ENCODE data around the gene ABCB6.

The ABCB6 gene

DNA sequence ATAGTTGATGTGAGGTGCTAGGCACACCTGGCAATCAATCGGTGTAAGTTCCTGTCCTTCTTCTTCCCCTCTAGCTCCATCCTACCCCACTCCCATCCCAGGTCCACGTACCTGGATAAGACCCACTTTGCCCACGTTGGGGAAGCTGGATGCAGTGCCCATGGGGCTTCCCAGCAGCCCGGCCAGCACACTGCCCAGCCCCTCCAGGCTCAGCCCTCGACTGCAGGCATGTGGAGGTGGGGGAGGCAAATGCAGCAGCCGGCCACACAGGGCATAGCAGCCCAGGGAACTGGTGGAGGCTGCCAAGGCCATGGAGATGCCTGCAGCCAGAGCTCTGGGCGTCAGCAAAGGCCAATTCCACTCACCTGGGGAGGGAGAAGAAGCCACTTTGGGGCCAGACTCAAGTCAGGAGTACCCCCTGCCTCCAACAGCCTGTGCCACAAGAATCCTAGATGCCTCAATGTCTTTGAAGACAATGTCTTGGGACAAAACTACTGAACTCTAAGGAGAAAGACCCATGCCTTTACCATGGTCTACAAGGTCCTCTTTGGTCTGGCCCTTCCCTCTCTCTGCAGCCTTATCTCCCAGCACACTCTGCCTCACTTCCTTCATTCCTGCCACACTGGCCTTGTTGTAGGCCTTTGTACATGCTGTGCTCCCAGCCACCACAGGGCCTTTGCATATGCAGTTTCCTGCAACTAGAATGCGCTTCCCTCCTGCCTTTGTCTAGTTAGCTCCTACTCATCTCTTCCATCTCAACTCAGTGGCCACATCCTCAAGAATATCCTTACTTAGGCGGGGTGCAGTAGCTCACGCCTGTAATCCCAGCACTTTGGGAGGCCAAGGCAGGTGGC lies 53.5 kb downstream of the ABCB6 start:
- CTCF ChIA-PET = interaction anchor here (1.0 to 4.3 kb wide), 8 partner anchors 11 to 362 kb away, joined by 3 to 28 read pairs (median 4); partner anchors contain the start of gene CNPPD1
- 89% methylated on average over 8 of the region's 10 CpGs for WGBS (ENCODE audit: insufficient coverage)
- Histone ChIP-seq H3K27ac (ENCODE audit: insufficient read depth in 1 of 2, low read depth in 1 of 2, low read length in 2 of 2, poor library complexity in 1 of 2, severe bottlenecking in 2 of 2) (no peak overlapping the region), H3K9me3 (ENCODE audit: control extremely low read depth in 1 of 5, control insufficient read depth in 4 of 5, insufficient read depth in 2 of 5, low read depth in 1 of 5, low read length in 4 of 5) (no peaks in the 10 kb centered on the region), H3K4me3 (ENCODE audit: control insufficient read depth in 1 of 7, extremely low read depth in 1 of 7, insufficient read depth in 4 of 7, low read depth in 2 of 7, low read length in 6 of 7) (no peak overlapping the region), H3K27me3 (replicated peaks in 2 of 5; ENCODE audit: control insufficient read depth in 4 of 5, insufficient read depth in 5 of 5, low read length in 4 of 5) (no peaks in the 10 kb centered on the region), H3K36me3 (ENCODE audit: control insufficient read depth in 4 of 4, insufficient read depth in 4 of 4, low read length in 3 of 4) (no peaks in the 10 kb centered on the region), H3K4me1 (ENCODE audit: control extremely low read depth in 1 of 4, control insufficient read depth in 4 of 4, insufficient read depth in 4 of 4, low read length in 3 of 4) (peaks cover 0 to 19% (median 10%) of the 10 kb centered on the region in 4 experiments)
- DNase-seq = no peak
- POLR2A ChIA-PET = no interaction called here

DNA sequence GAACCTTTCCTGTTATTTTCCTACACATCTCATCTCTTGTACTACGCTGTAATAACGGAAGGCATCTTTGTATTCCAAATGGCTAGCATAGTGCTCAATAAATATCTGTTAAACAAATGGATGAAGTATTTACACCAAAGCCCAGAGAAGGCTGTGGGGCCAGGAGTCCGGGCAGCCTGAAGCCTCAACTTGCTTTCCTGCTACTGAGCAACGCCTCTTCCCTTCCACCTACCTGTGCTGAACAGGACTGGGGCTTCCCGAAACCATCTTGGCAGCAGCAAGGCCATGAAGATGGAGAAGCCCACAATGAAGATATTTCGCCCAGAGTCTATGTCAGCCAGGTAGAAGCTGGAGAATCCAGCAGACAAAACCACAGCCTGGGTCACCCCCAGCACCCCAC lies 55.6 kb downstream of the ABCB6 start:
- H3K4me1 ChIP-seq (ENCODE audit: control extremely low read depth in 1 of 4, control insufficient read depth in 4 of 4, insufficient read depth in 4 of 4, low read length in 3 of 4) = peaks cover 0 to 18% (median 14%) of the 10 kb centered on the region in 4 experiments
- CTCF ChIA-PET = interaction anchor here (0.6 to 4.3 kb wide), 6 partner anchors 14 to 55 kb away, joined by 3 to 28 read pairs (median 3); partner anchors contain the start of gene CNPPD1
- no peaks in the 10 kb centered on the region for H3K27me3 ChIP-seq (replicated peaks in 2 of 5; ENCODE audit: control insufficient read depth in 4 of 5, insufficient read depth in 5 of 5, low read length in 4 of 5)
- no peak overlapping the region for H3K27ac ChIP-seq (ENCODE audit: insufficient read depth in 1 of 2, low read depth in 1 of 2, low read length in 2 of 2, poor library complexity in 1 of 2, severe bottlenecking in 2 of 2)
- DNase-seq = no peak
- H3K36me3 ChIP-seq (ENCODE audit: control insufficient read depth in 4 of 4, insufficient read depth in 4 of 4, low read length in 3 of 4) = peaks cover 0 to under 1% (median under 1%) of the 10 kb centered on the region in 4 experiments
- H3K9me3 ChIP-seq (ENCODE audit: control extremely low read depth in 1 of 5, control insufficient read depth in 4 of 5, insufficient read depth in 2 of 5, low read depth in 1 of 5, low read length in 4 of 5) = no peaks in the 10 kb centered on the region
- H3K4me3 ChIP-seq (ENCODE audit: control insufficient read depth in 1 of 7, extremely low read depth in 1 of 7, insufficient read depth in 4 of 7, low read depth in 2 of 7, low read length in 6 of 7) = no peak overlapping the region
- POLR2A ChIA-PET = no interaction called here
- WGBS (ENCODE audit: insufficient coverage) = 100% methylated on average over 2 of the region's 6 CpGs

DNA sequence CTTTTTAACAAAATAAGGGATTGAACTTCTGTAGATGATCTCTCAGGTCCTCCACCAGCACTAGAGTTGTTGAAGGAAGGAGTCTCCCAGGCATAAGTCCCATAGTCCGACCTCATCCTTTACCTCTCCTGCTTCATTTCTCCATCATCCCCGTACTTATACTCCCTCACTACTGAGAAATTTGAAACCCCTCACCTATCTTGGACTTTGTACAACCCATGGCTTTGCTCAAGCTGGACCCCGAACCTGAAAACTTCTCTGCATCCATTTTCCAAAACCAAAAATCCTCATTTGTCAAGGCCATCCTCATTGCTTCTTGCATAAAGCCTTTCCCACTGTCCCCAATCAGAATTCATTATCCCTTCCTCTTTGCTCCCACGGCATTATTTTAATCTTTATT lies 57.7 kb downstream of the ABCB6 start:
- H3K27ac ChIP-seq (ENCODE audit: insufficient read depth in 1 of 2, low read depth in 1 of 2, low read length in 2 of 2, poor library complexity in 1 of 2, severe bottlenecking in 2 of 2) = no peak overlapping the region
- CTCF ChIA-PET = interaction anchor here (1.0 to 8.9 kb wide), 4 partner anchors 9 to 133 kb away, joined by 3 to 120 read pairs (median 26); partner anchors contain the start of gene SLC23A3
- H3K27me3 ChIP-seq (replicated peaks in 2 of 5; ENCODE audit: control insufficient read depth in 4 of 5, insufficient read depth in 5 of 5, low read length in 4 of 5) = no peaks in the 10 kb centered on the region
- no peak for DNase-seq
- POLR2A ChIA-PET = no interaction called here
- no peaks in the 10 kb centered on the region for H3K9me3 ChIP-seq (ENCODE audit: control extremely low read depth in 1 of 5, control insufficient read depth in 4 of 5, insufficient read depth in 2 of 5, low read depth in 1 of 5, low read length in 4 of 5)
- H3K36me3 ChIP-seq (ENCODE audit: control insufficient read depth in 4 of 4, insufficient read depth in 4 of 4, low read length in 3 of 4) = peaks cover 0 to 15% (median 10%) of the 10 kb centered on the region in 4 experiments
- peak overlapping the region in 5 of 7 experiments; percentile 75 to 84 (median 80) for H3K4me3 ChIP-seq (ENCODE audit: control insufficient read depth in 1 of 7, extremely low read depth in 1 of 7, insufficient read depth in 4 of 7, low read depth in 2 of 7, low read length in 6 of 7)
- 85% methylated on average over 4 of the region's 4 CpGs for WGBS (ENCODE audit: insufficient coverage)
- H3K4me1 ChIP-seq (ENCODE audit: control extremely low read depth in 1 of 4, control insufficient read depth in 4 of 4, insufficient read depth in 4 of 4, low read length in 3 of 4) = peaks cover 0 to 14% (median 13%) of the 10 kb centered on the region in 4 experiments

DNA sequence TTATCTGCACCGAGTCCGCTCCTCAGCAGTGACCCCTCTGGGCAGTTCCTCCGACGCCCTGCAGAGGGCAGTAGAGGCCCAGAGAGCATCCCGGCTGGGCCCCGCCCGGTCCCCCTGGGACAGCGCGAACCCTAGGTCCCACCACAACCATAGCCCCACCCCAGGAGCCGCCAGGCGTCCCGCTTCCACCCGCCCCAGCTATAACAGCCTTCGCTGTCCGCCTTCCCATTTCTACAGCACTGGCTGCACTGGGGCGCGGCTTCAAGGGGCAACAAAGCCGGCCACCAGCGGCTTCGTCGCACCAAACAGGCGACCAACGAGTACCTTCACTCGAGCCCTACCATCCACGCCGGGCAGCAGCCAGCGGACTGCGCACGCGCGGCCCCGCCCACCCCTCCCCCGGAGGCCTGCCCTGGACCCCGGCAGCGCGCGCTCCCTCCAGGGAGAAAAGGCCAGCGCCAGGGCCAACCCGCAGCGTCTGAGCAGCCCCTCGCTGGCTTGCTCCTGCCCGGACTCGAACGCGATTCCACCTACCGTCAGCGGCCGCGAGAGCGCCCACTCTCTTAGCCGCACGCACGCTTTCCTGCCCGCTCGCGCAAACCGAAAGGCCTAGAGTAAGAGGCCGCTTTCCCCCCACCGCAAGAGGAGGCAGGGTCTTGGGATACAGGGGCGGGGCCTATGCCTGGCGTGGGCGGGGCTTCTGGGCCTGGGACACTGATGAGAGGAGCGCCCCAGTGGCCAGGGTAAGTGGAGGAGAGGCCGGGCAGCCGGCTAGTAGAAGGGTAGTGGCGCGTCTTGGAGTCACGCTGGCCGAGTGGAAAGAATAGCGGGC lies 58.4 kb downstream of the ABCB6 start, which contains the start of gene NHEJ1:
NHEJ1 (minus strand) TSS at position 630 of the 832 bp plus-strand sequence. CDS start 2,453 bp downstream, outside the sequence.
- H3K4me1 ChIP-seq (ENCODE audit: control extremely low read depth in 1 of 4, control insufficient read depth in 4 of 4, insufficient read depth in 4 of 4, low read length in 3 of 4) = peaks cover 0 to 14% (median 13%) of the 10 kb centered on the region in 4 experiments
- peak within 1 kb of the TSS in 1 of 2 experiments; percentile 73 for H3K27ac ChIP-seq (ENCODE audit: insufficient read depth in 1 of 2, low read depth in 1 of 2, low read length in 2 of 2, poor library complexity in 1 of 2, severe bottlenecking in 2 of 2)
- under 1% methylated on average over 56 of the region's 70 CpGs for WGBS (ENCODE audit: insufficient coverage)
- peak; percentile 90 to 94 (median 94) for DNase-seq
- no peaks in the 10 kb centered on the region for H3K9me3 ChIP-seq (ENCODE audit: control extremely low read depth in 1 of 5, control insufficient read depth in 4 of 5, insufficient read depth in 2 of 5, low read depth in 1 of 5, low read length in 4 of 5)
- H3K4me3 ChIP-seq (ENCODE audit: control insufficient read depth in 1 of 7, extremely low read depth in 1 of 7, insufficient read depth in 4 of 7, low read depth in 2 of 7, low read length in 6 of 7) = peak within 1 kb of the TSS; percentile 52 to 84 (median 78)
- peaks cover 0 to 16% (median 10%) of the 10 kb centered on the region in 4 experiments for H3K36me3 ChIP-seq (ENCODE audit: control insufficient read depth in 4 of 4, insufficient read depth in 4 of 4, low read length in 3 of 4)
- POLR2A ChIA-PET = no interaction called here
- H3K27me3 ChIP-seq (replicated peaks in 2 of 5; ENCODE audit: control insufficient read depth in 4 of 5, insufficient read depth in 5 of 5, low read length in 4 of 5) = no peaks in the 10 kb centered on the region
- CTCF ChIA-PET = interaction anchor here (0.6 to 14.8 kb wide), 20 partner anchors 10 to 573 kb away, joined by 3 to 162 read pairs (median 5); partner anchors contain the start of genes CNPPD1, GLB1L, IHH and SLC23A3

Data from common myeloid progenitor, CD34-positive (primary cell).